Mesodermal cell (in vitro differentiated cells): ENCODE results near the gene HSD17B14.
"Not testable (repeated sequence)": the region's sequence is repeated elsewhere in the genome, so short reads cannot be mapped to it uniquely, and the experiment has no call there.

Source experiments
- H3K27ac ChIP-seq: 2 replicates; pipeline ENCODE4 v1.7.0; 2013; ENCODE audit warnings: mild to moderate bottlenecking, low read depth, low read length, moderate library complexity; ENCODE audit not compliant: severe bottlenecking
- H3K36me3 ChIP-seq: 2 replicates; pipeline ENCODE4 v1.7.1; 2013; ENCODE audit warnings: mild to moderate bottlenecking, low read length, moderate library complexity; ENCODE audit not compliant: control insufficient read depth, insufficient read depth
- H3K4me1 ChIP-seq: one replicate; pipeline ENCODE4 v1.7.1; 2013; ENCODE audit warnings: mild to moderate bottlenecking, low read length; ENCODE audit not compliant: insufficient read depth, control insufficient read depth, poor library complexity, severe bottlenecking
- H3K4me3 ChIP-seq: 2 replicates; pipeline ENCODE4 v1.7.0; 2013; ENCODE audit warnings: low read length, control low read depth, mild to moderate bottlenecking; ENCODE audit not compliant: insufficient read depth, poor library complexity, severe bottlenecking; ENCODE audit errors: extremely low read depth
- H3K9me3 ChIP-seq: 2 replicates; pipeline ENCODE4 v1.7.1; 2013; ENCODE audit warnings: mild to moderate bottlenecking, low read length, moderate library complexity; ENCODE audit not compliant: control insufficient read depth
- WGBS, 2 experiments: methylation state at CpG; one replicate each; pipeline ENCODE4 v1.1.5; 2013; ENCODE audit warnings: missing lambda C conversion rate in 2 of 2; ENCODE audit not compliant: insufficient coverage in 2 of 2; 5-methylcytosine and 5-hydroxymethylcytosine counted together

Gene HSD17B14

DNA sequence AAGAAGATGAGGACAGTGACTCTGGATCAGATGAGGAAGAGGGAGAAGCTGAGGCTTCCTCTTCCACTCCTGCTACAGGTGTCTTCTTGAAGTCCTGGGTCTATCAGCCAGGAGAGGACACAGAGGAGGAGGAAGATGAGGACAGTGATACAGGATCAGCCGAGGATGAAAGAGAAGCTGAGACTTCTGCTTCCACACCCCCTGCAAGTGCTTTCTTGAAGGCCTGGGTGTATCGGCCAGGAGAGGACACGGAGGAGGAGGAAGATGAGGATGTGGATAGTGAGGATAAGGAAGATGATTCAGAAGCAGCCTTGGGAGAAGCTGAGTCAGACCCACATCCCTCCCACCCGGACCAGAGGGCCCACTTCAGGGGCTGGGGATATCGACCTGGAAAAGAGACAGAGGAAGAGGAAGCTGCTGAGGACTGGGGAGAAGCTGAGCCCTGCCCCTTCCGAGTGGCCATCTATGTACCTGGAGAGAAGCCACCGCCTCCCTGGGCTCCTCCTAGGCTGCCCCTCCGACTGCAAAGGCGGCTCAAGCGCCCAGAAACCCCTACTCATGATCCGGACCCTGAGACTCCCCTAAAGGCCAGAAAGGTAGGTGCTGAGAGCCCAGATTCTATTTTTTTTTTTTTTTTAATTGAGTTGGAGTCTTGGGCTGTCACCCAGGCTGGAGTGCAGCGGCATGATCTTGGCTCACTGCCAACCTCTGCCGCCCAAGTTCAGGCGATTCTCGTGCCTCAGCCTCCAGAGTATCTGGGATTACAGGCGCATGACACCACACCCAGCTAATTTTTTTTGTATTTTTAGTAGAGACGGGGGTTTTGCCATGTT, 38.2 kb upstream of the HSD17B14 start:
- 87 to 88% methylated on average over 13 of the region's 17 CpGs for WGBS, 2 experiments
- Histone ChIP-seq H3K4me3 (peak overlapping the region; percentile 100), H3K4me1 (peaks cover 35% of the 10 kb centered on the region), H3K36me3 (peaks cover 60% of the 10 kb centered on the region), H3K9me3 (no peaks in the 10 kb centered on the region), H3K27ac (peak overlapping the region; percentile 100)

DNA sequence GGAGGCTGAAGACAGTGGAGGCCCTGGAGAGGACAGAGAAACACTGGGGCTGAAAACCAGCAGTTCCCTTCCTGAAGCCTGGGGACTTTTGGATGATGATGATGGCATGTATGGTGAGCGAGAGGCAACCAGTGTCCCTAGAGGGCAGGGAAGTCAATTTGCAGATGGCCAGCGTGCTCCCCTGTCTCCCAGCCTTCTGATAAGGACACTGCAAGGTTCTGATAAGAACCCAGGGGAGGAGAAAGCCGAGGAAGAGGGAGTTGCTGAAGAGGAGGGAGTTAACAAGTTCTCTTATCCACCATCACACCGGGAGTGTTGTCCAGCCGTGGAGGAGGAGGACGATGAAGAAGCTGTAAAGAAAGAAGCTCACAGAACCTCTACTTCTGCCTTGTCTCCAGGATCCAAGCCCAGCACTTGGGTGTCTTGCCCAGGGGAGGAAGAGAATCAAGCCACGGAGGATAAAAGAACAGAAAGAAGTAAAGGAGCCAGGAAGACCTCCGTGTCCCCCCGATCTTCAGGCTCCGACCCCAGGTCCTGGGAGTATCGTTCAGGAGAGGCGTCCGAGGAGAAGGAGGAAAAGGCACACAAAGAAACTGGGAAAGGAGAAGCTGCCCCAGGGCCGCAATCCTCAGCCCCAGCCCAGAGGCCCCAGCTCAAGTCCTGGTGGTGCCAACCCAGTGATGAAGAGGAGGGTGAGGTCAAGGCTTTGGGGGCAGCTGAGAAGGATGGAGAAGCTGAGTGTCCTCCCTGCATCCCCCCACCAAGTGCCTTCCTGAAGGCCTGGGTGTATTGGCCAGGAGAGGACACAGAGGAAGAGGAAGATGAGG, 37.4 kb upstream of the HSD17B14 start:
- Histone ChIP-seq H3K4me1 (peaks cover 35% of the 10 kb centered on the region), H3K36me3 (peaks cover 52% of the 10 kb centered on the region), H3K27ac (peak overlapping the region; percentile 100), H3K4me3 (peak overlapping the region; percentile 100), H3K9me3 (no peaks in the 10 kb centered on the region)
- 85% methylated on average over 8 to 10 of the region's 14 CpGs for WGBS, 2 experiments

DNA sequence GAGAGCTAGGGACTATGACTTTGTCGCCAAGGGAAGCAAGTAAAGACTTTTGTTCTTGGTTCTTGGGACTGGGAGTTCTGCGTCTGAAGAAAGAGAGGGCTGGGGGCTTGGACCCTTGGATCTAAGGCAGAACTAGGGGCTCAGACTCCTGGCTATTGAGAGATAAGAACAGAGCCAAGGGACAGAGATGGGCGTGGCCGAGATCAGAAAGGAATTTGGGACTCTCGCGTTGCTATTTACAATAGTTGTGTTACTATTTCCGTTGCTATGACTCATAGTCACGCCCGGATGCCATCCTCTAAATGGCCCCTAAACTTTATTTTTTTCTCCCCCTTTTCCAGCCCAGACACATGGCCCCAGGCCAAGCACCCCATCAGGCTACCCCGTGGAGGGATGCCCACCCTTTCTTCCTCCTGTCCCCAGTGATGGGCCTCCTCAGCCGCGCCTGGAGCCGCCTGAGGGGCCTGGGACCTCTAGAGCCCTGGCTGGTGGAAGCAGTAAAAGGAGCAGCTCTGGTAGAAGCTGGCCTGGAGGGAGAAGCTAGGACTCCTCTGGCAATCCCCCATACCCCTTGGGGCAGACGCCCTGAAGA, 36.7 kb upstream of the HSD17B14 start:
- Histone ChIP-seq H3K27ac (peak overlapping the region; percentile 100), H3K4me3 (peak overlapping the region; percentile 100), H3K4me1 (peaks cover 40% of the 10 kb centered on the region), H3K36me3 (peaks cover 47% of the 10 kb centered on the region), H3K9me3 (no peaks in the 10 kb centered on the region)
- 0 to 2% methylated on average over 7 to 10 of the region's 14 CpGs for WGBS, 2 experiments

DNA sequence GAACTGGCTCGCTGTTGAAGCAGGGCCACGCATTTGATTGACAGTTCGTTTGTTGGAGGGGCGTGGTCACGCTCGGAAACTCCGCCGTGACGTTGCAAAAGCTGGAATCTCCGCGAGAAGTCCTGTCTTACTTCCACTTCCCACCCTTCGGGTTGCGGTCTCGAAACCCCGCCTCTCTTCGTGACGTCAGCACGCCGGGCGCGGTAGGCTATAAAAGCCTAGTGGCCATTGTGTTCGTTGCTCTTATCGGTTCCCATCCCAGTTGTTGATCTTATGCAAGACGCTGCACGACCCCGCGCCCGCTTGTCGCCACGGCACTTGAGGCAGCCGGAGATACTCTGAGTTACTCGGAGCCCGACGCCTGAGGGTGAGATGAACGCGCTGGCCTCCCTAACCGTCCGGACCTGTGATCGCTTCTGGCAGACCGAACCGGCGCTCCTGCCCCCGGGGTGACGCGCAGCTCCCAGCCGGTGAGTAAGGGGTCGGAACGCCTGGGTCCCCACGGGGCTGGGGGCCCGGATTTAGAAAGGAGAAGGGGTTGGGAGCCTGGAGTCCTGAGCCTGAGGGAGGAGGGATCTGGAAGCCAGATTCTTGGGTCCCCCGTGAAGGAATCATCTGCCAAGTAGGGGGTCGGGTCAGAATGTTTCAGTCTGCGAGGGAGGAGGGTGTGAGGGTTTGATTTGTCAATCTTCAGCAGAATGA, 36.0 kb upstream of the HSD17B14 start, which contains the start of gene PPP1R15A:
Gene PPP1R15A, plus strand, starts transcription at position 240 of the 702 bp plus-strand sequence. CDS start 813 bp downstream, outside the sequence.
- 0% methylated on average over 45 to 52 of the region's 53 CpGs for WGBS, 2 experiments
- Histone ChIP-seq H3K36me3 (peaks cover 40% of the 10 kb centered on the region), H3K4me1 (peaks cover 44% of the 10 kb centered on the region), H3K4me3 (peak within 1 kb of the TSS; percentile 100), H3K9me3 (no peaks in the 10 kb centered on the region), H3K27ac (peak within 1 kb of the TSS; percentile 100)

GRCh38 chr19:48871471-48872181, 35.3 kb upstream of the HSD17B14 start:
- H3K4me3 ChIP-seq, H3K27ac ChIP-seq, H3K9me3 ChIP-seq: not testable (repeated sequence)
- 95% methylated on average over 9 of the region's 31 CpGs; no CpG with 5 or more reads in 1 of the 2 experiments for WGBS, 2 experiments
- H3K4me1 ChIP-seq = peaks cover 44% of the 10 kb centered on the region
- H3K36me3 ChIP-seq = peaks cover 37% of the 10 kb centered on the region

GRCh38 chr19:48870048-48870447, 33.8 kb upstream of the HSD17B14 start:
- H3K36me3 ChIP-seq = peaks cover 21% of the 10 kb centered on the region
- H3K4me1 ChIP-seq = peaks cover 29% of the 10 kb centered on the region
- 95 to 100% methylated on average over 6 to 7 of the region's 9 CpGs for WGBS, 2 experiments
- no peaks in the 10 kb centered on the region for H3K9me3 ChIP-seq
- H3K4me3 ChIP-seq = no peak overlapping the region
- no peak overlapping the region for H3K27ac ChIP-seq

- WGBS, 2 experiments = 38 to 44% methylated on average over 7 to 10 of the region's 11 CpGs
- Histone ChIP-seq H3K9me3 (no peaks in the 10 kb centered on the region), H3K4me1 (peaks cover 14% of the 10 kb centered on the region), H3K36me3 (peaks cover 3% of the 10 kb centered on the region), H3K27ac (peak within 1 kb of the TSS; percentile 75), H3K4me3 (peak within 1 kb of the TSS; percentile 14)
These were observed 32.0 kb upstream of the HSD17B14 start, which contains the start of gene PLEKHA4 for GRCh38 chr19:48868114-48868886. PLEKHA4 (minus strand) TSS chr19:48868617; CDS start chr19:48867620, 997 bp downstream.

DNA sequence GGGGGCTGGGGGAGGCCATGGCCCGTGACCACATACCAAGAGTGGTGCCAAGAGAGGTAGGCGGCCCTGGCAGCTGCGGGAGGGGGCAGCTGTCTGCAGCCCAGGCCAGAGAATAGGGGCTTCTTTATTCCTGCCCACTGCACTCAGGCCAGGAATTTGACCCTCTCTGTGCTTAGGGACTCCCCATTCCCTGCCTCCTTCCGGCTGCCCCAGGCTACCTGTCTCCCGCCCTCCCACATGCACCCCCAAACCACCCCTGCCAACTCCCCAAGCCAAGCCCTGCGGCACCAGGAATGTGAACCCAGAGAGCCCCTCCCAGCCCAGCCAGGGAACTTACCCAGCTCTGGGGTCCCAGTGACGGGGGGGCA, 31.4 kb upstream of the HSD17B14 start:
- peak overlapping the region; percentile 75 for H3K27ac ChIP-seq
- H3K4me3 ChIP-seq = peak overlapping the region; percentile 14
- 68 to 85% methylated on average over 5 to 6 of the region's 7 CpGs for WGBS, 2 experiments

GRCh38 chr19:48867123-48867745, 30.9 kb upstream of the HSD17B14 start:
- Histone ChIP-seq H3K4me1 (peaks cover 12% of the 10 kb centered on the region), H3K36me3 (no peaks in the 10 kb centered on the region), H3K9me3 (no peaks in the 10 kb centered on the region), H3K4me3 (peak overlapping the region; percentile 14), H3K27ac (peak overlapping the region; percentile 29)
- 89 to 93% methylated on average over 10 of the region's 14 CpGs for WGBS, 2 experiments

More for the DNA sequence above, 31.4 kb upstream of the HSD17B14 start:
- Histone ChIP-seq H3K9me3 (no peaks in the 10 kb centered on the region), H3K4me1 (peaks cover 12% of the 10 kb centered on the region), H3K36me3 (no peaks in the 10 kb centered on the region)
